GM21717 (cell line): ENCODE measurements around the gene ODF4.
"Not testable (repeated sequence)": the region's sequence is repeated elsewhere in the genome, so short reads cannot be mapped to it uniquely, and the experiment has no call there.

Experiments
- ATAC-seq: cut with Tn5 transposase; IDR thresholded peaks from one replicate; pipeline ENCODE4 v1.9.1; 2021; ENCODE audit warnings: mild to moderate bottlenecking, moderate library complexity; ENCODE audit not compliant: unreplicated experiment

Gene ODF4

GRCh38 chr17:8365143-8365542 is 25.5 kb downstream of the ODF4 start:
- no peak for ATAC-seq

GRCh38 chr17:8366231-8366630 is 26.6 kb downstream of the ODF4 start:
- no peak for ATAC-seq

- ATAC-seq, result no peak
Observed at GRCh38 chr17:8368193-8368592, 28.6 kb downstream of the ODF4 start.

GRCh38 chr17:8369944-8370343 is 30.3 kb downstream of the ODF4 start:
- ATAC-seq, result no peak

- no peak for ATAC-seq
Observed at GRCh38 chr17:8371786-8372185, 32.1 kb downstream of the ODF4 start.

- ATAC-seq, result no peak
Observed at GRCh38 chr17:8372422-8372821, 32.8 kb downstream of the ODF4 start.

- ATAC-seq, result not testable (repeated sequence)
Observed at GRCh38 chr17:8373856-8374255, 34.2 kb downstream of the ODF4 start.

- ATAC-seq, result no peak
Observed at GRCh38 chr17:8375738-8376259, 36.2 kb downstream of the ODF4 start.

GRCh38 chr17:8376271-8377067 is 36.8 kb downstream of the ODF4 start, which contains the start of gene KRABD2:
KRABD2 (minus strand) TSS chr17:8376704.
- ATAC-seq, result peak; percentile 77

- no peak for ATAC-seq
Observed at GRCh38 chr17:8377422-8377821, 37.8 kb downstream of the ODF4 start.

GRCh38 chr17:8378117-8378516 is 38.5 kb downstream of the ODF4 start:
- not testable (repeated sequence) for ATAC-seq

- no peak for ATAC-seq
Observed at GRCh38 chr17:8380049-8380448, 40.4 kb downstream of the ODF4 start.

- no peak for ATAC-seq
Observed at GRCh38 chr17:8382052-8382879, 42.6 kb downstream of the ODF4 start.

- no peak for ATAC-seq
Observed at GRCh38 chr17:8382880-8383142, 43.2 kb downstream of the ODF4 start.

- ATAC-seq, result peak; percentile 81
Observed at GRCh38 chr17:8383143-8383822, 43.6 kb downstream of the ODF4 start, which contains the start of gene RPL26. RPL26 (minus strand) TSS chr17:8383193; CDS start chr17:8382310, 883 bp downstream.

GRCh38 chr17:8384801-8385378 is 45.2 kb downstream of the ODF4 start:
- ATAC-seq, result no peak

GRCh38 chr17:8386841-8387240 is 47.2 kb downstream of the ODF4 start:
- no peak for ATAC-seq

- no peak for ATAC-seq
Observed at GRCh38 chr17:8387914-8388651, 48.4 kb downstream of the ODF4 start.

- ATAC-seq, result no peak
Observed at GRCh38 chr17:8391711-8392110, 52.1 kb downstream of the ODF4 start.

GRCh38 chr17:8392274-8392673 is 52.6 kb downstream of the ODF4 start:
- ATAC-seq, result no peak
